Measurements from ENCODE around the gene TERB1.

The TERB1 gene

GRCh38 chr16:66706506-66706880 is 94.9 kb downstream of the TERB1 start:
- DNase-seq (ENCODE audit: low read depth in 2 of 2, low spot score in 1 of 2) = no peak

GRCh38 chr16:66705790-66706505 is 95.4 kb downstream of the TERB1 start:
- no peak for DNase-seq (ENCODE audit: low read depth in 2 of 2, low spot score in 1 of 2)

All from stimulated activated CD8-positive, alpha-beta memory T cell treated with anti-CD3 and anti-CD28 coated beads, Interleukin-4, amount 100 ng/mL, for 1 hour (primary cell).